HEK293 (cell line): ENCODE data around the gene ALDH4A1.

ENCODE experiments used
- CTCF ChIP-seq: fragments of 450-650 bp; formaldehyde crosslinking; IDR thresholded peaks from 2 replicates; pipeline ENCODE4 v1.5.1; 2016; ENCODE audit warnings: missing biosample characterization, missing genetic modification characterization
- ZBTB6 ChIP-seq: fragments of 450-650 bp; formaldehyde crosslinking; IDR thresholded peaks from 2 replicates; pipeline ENCODE4 v1.5.1; 2017; ENCODE audit warnings: missing biosample characterization, missing genetic modification characterization
- ZNF174 ChIP-seq: fragments of 450-650 bp; formaldehyde crosslinking; IDR thresholded peaks from 2 replicates; pipeline ENCODE4 v1.5.0; 2017; ENCODE audit warnings: missing biosample characterization, mild to moderate bottlenecking, missing genetic modification characterization
- ZNF514 ChIP-seq: fragments of 450-650 bp; formaldehyde crosslinking; IDR thresholded peaks from 2 replicates; pipeline ENCODE4 v1.5.1; 2016; ENCODE audit warnings: missing biosample characterization, missing genetic modification characterization
- ZNF623 ChIP-seq: fragments of 450-650 bp; formaldehyde crosslinking; IDR thresholded peaks from 2 replicates; pipeline ENCODE4 v1.5.1; 2016; ENCODE audit warnings: missing biosample characterization, missing genetic modification characterization
- ZNF837 ChIP-seq: fragments of 450-650 bp; formaldehyde crosslinking; IDR thresholded peaks from 2 replicates; pipeline ENCODE4 v1.5.1; 2016; ENCODE audit warnings: missing biosample characterization, missing genetic modification characterization
- ZSCAN30 ChIP-seq: fragments of 450-650 bp; IDR thresholded peaks from 2 replicates; pipeline ENCODE4 v1.5.1; 2018; ENCODE audit warnings: missing biosample characterization, mild to moderate bottlenecking, missing genetic modification characterization, moderate library complexity

GRCh38 chr1:18856435-18856834, 45.9 kb downstream of the ALDH4A1 start:
- TF ChIP-seq ZNF623 = no peak
- no peak for TF ChIP-seq ZSCAN30 (tag by site-specific recombination)
- TF ChIP-seq ZNF837 = no peak
- TF ChIP-seq CTCF (tag by site-specific recombination) = no peak
- no peak for TF ChIP-seq ZBTB6 (tag by site-specific recombination)
- no peak for TF ChIP-seq ZNF174 (tag by site-specific recombination)
- TF ChIP-seq ZNF514 (tag by site-specific recombination) = no peak
